Lower leg skin (tissue), 4 donors: Measurements from ENCODE around the gene AFG3L2. TPM values are rescaled to one million over a fixed set of nuclear protein-coding genes. Genes with fewer than 3 reads are reported as not detected.

Experiments
- DNase-seq, 2 donors: peaks; one replicate each; pipeline ENCODE4 v3.0.0-alpha.2; 2019; ENCODE audit warnings: low spot score in 2 of 2
- H3K4me3 ChIP-seq: fragments of 200-600 bp; sonication (generic); 2 replicates; pipeline ENCODE4 v1.5.1; 2017; ENCODE audit warnings: mild to moderate bottlenecking, low read depth; ENCODE audit not compliant: poor library complexity, severe bottlenecking
- POLR2A ChIP-seq, 2 donors: fragments of 450-650 bp; IDR thresholded peaks; one replicate each; pipeline ENCODE4 v1.6.1; 2016 to 2017; ENCODE audit warnings: antibody characterized with exemption in 2 of 2, mild to moderate bottlenecking in 1 of 2, moderate library complexity in 1 of 2
- WGBS, 2 donors: methylation state at CpG; one replicate each; pipeline ENCODE4 v1.1.5; 2018; 5-methylcytosine and 5-hydroxymethylcytosine counted together
- intact Hi-C: fragments of 100-400 bp; cut with DNase I; formaldehyde crosslinking; loops from one replicate; pipeline ENCODE4 v1.15.0; 2023; ENCODE audit warnings: low total_unique reads
- total RNA-seq, 4 donors: library from RNA; depleted of rRNA; stranded (reverse); fragments of >200 nt; gene quantifications; one replicate each; pipeline ENCODE4 v1.1.0, GENCODE V29; 2016
- TF ChIP-seq, protein P1 (sequence below), 3 donors: fragments of 450-650 bp; IDR thresholded peaks; one replicate each; pipeline ENCODE4 v1.5.1; 2016; ENCODE audit warnings: antibody characterized with exemption in 3 of 3, mild to moderate bottlenecking in 3 of 3, moderate library complexity in 2 of 3

The AFG3L2 gene
- total RNA-seq, 4 donors from 2014 or later = 57.5 to 67.9 (median 60.1) TPM

DNA sequence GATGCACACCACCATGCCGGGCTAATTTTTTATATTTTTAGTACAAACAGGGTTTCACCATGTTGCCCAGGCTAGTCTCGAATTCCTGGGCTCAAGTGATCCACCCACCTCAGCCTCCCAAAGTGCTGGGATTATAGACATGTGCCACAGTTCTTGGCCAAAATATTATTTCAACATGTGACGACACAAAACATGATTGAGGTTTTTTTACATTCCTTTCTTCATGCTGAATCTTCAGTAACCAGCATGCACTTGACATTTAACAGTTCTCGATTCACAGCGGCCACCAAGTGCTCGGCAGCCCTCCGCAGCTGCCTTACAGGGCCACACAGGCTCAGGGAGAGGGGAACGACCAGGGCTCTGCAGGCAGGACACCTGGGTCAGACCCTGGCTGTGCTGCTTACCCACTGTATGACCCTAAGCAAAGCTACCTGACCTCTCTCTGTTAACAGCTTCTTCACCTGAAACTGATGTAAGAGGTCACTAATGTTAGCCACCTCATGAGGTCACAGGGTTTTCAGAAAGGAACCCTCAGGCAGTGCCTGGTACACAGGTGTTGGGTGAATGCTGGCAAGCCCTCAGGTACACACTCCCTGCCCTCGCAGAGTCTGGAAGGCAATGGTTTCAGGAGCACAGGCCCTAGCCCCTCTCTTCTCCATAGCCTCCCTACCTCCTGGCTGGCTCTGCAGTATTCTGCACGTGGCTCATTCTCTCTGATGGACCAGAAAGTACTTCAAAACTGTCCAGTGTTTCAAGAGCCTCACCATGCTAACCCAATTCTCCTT is 43.3 kb downstream of the AFG3L2 start:
- WGBS, 2 donors = 75 to 78% methylated on average over 10 of the region's 10 CpGs
- DNase-seq = no peak
- TF ChIP-seq, protein P1, sequence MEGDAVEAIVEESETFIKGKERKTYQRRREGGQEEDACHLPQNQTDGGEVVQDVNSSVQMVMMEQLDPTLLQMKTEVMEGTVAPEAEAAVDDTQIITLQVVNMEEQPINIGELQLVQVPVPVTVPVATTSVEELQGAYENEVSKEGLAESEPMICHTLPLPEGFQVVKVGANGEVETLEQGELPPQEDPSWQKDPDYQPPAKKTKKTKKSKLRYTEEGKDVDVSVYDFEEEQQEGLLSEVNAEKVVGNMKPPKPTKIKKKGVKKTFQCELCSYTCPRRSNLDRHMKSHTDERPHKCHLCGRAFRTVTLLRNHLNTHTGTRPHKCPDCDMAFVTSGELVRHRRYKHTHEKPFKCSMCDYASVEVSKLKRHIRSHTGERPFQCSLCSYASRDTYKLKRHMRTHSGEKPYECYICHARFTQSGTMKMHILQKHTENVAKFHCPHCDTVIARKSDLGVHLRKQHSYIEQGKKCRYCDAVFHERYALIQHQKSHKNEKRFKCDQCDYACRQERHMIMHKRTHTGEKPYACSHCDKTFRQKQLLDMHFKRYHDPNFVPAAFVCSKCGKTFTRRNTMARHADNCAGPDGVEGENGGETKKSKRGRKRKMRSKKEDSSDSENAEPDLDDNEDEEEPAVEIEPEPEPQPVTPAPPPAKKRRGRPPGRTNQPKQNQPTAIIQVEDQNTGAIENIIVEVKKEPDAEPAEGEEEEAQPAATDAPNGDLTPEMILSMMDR (IDR thresholded peaks at IDR 0.05) = no peak
- no peak for TF ChIP-seq POLR2A (IDR thresholded peaks at IDR 0.05)
- no peak overlapping the region for H3K4me3 ChIP-seq
- intact Hi-C loops = no loop called here

DNA sequence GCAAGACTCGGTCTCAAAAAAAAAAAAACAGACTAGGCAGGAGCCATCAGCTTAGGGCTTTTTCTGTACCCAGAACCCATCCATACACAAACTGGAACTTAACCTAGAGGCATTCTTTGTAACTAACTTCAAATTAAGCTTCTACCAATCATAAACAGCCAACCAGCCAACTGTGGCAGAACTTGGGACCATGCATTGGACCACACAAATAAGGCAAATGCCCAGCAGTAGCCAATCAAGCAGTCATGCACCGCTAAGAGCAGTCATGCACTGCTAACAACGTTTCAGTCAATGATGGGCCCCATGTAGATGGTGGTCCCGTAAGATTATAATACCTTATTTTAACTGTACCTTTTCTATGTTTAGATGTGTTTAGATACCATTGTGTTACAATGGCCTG is 46.3 kb downstream of the AFG3L2 start:
- 93% methylated on average over 4 of the region's 4 CpGs for WGBS, 2 donors

DNA sequence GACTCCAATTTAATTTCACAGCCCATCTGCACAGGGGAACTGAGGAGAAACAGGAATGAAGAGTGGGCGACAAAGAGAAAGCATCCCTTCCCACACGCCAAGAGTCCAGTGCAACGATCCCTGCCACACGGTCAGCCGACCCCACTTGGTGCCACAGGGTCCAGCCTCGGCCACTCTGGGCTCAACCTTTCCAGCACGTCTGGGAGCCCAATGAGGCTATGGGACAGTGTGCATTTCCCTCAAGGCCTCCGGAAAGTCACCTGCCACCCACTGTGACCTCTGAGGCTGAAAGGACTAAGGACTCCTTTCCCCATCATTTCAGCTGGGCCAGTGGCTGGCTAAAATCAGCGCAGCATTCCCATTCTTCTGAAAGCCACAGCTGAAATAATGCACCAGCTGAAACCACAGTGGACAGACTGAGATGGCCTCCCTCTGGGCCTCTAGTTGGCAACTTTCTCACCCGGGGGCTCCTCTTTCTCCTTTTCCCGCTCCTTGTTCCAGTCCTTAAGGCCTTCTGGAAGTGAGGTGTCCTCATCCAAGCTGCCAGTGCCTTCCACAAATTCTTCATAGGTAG is 47.8 kb downstream of the AFG3L2 start:
- DNase-seq = no peak
- 91 to 93% methylated on average over 11 of the region's 11 CpGs for WGBS, 2 donors
- no peak for TF ChIP-seq POLR2A (IDR thresholded peaks at IDR 0.05)
- TF ChIP-seq, protein P1 (IDR thresholded peaks at IDR 0.05) = no peak
- intact Hi-C loops = no loop called here
- H3K4me3 ChIP-seq = no peak overlapping the region

More for the DNA sequence above, 46.3 kb downstream of the AFG3L2 start:
- TF ChIP-seq, protein P1 (IDR thresholded peaks at IDR 0.05) = no peak
- no peak for TF ChIP-seq POLR2A (IDR thresholded peaks at IDR 0.05)
- no peak for DNase-seq
- no peak overlapping the region for H3K4me3 ChIP-seq
- intact Hi-C loops = no loop called here

DNA sequence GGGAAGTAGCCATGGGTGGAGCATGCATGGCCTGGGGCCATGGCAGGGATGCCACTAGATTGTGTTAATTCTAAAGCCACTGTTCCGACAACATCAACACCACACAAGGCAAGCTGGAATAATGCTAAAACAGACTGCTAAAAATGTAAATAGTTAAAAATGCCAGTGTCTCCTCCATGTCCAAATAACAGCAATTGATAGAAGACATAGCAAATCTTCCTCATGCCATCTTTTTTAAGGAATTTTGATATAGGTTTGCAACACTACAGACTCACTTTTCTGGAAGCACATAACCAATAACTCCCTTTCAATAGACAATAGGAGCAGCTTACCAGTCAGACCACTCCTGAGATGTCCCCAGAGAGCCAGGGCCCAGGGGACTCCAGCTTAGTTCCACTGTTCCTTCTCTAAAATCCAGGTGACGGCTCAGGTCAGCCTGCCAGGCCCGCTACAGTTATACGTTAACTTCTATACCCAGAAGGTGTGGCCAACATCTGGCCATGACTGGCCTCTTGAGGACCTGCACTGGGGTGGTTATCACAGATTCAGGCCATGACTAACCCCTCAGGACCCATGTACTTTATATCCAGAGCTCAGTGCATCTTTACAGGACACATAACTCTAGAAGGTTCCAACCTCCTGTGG is 48.7 kb downstream of the AFG3L2 start:
- no peak overlapping the region for H3K4me3 ChIP-seq
- intact Hi-C loops = no loop called here
- TF ChIP-seq POLR2A (IDR thresholded peaks at IDR 0.05) = no peak
- TF ChIP-seq, protein P1 (IDR thresholded peaks at IDR 0.05) = no peak
- no peak for DNase-seq
- 88% methylated on average over 4 of the region's 4 CpGs for WGBS, 2 donors

DNA sequence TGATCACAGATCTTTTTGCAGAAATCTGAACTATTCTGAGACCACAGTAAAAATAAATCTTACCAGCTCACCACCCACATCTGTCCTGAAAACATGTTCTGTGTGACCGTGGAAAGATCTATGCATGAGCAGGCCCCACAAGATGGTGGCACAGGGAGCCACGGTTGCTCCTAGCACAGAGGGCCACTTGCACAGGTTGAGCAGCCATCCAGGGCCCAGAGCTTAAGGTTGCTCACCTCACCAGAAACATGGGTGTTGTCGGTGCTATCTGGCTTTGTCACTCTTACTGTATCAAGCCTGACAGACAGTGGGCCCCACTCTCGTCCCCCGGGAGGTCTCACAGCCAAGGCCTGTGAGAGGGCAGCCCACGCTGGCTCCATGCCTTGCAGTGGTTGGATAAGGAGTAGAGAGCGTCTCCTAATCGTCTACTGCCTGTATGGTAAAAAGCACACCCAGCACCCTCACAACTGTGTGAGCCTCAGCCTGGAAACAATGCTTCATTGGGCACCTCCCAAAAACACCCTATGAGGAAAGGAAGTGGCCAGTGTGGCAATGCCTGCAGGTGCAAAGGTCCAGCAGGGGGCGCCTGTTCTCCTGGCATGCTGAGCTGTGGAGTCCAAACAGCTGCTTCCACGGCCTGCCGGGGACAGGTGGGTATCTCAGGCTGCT is 49.4 kb downstream of the AFG3L2 start:
- 58 to 63% methylated on average over 11 of the region's 11 CpGs for WGBS, 2 donors

More for the DNA sequence above, 49.4 kb downstream of the AFG3L2 start:
- no peak for TF ChIP-seq POLR2A (IDR thresholded peaks at IDR 0.05)
- TF ChIP-seq, protein P1 (IDR thresholded peaks at IDR 0.05) = no peak
- intact Hi-C loops = no loop called here
- peak; percentile 54 to 94 for DNase-seq
- H3K4me3 ChIP-seq = no peak overlapping the region
